ENCODE measurements around the gene UBE2L3.
"Not testable (repeated sequence)": the region's sequence is repeated elsewhere in the genome, so short reads cannot be mapped to it uniquely, and the experiment has no call there.

- not testable (repeated sequence) for TF ChIP-seq USF2 (IDR thresholded peaks at IDR 0.05); CTCF (IDR thresholded peaks at IDR 0.05); KDM1A (IDR thresholded peaks at IDR 0.05; ENCODE audit: low read depth); MYC (IDR thresholded peaks at IDR 0.05; ENCODE audit: borderline replicate concordance, low read length); BCL3 (IDR thresholded peaks at IDR 0.05); HOXA7 (CRISPR knock-in tag; IDR thresholded peaks at IDR 0.05); RNF2 (IDR thresholded peaks at IDR 0.05; ENCODE audit: borderline replicate concordance, low read depth); RCOR1 (IDR thresholded peaks at IDR 0.05; ENCODE audit: low read depth, low read length); REST (IDR thresholded peaks at IDR 0.05)
Measured at GRCh38 chr22:21609556-21610157, 42.1 kb downstream of the UBE2L3 start.

All from A549 (cell line).